ENCODE measurements around the gene LGSN.
"Not testable (repeated sequence)": the region's sequence is repeated elsewhere in the genome, so short reads cannot be mapped to it uniquely, and the experiment has no call there.

The LGSN gene

DNA sequence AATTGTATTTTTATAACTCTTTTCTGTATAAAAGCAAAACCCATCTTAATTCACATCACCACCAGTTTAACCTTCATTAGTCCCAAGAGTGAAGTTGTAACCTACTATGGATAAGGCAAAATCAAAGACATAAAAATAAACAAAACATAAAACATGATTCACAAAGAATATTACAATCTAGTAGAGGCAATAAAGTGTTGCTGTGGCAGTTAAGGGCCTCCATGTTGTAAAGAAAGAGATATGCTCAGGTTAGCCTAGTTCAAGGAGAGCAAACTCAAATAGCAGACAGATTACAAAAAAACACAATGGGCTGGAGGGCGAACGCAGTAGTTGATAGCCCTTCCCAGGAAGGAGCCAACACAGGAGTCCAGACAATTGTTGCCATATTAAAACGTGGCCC lies 13.4 kb downstream of the LGSN start:
- DNase-seq (ENCODE audit: low read depth): no peak

DNA sequence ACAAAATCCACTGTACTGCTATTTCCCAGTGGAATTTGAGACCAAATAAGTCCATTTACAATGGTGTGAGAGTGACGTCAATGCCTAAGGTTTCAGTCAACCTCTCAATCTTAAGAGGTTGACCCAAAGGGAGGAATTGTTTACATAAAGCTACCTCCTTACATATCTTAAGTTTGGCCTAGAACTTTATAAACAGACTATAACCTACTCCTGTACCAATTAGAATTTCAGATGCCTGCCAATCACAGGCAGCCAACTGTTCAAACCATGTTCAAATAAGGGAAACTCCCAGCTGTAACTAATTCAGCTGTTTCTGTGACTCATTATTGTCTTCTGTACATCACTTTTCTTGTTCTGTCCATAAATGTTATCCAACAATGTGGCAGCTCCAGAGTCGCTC lies 14.5 kb downstream of the LGSN start:
- no peak for DNase-seq (ENCODE audit: low read depth)

DNA sequence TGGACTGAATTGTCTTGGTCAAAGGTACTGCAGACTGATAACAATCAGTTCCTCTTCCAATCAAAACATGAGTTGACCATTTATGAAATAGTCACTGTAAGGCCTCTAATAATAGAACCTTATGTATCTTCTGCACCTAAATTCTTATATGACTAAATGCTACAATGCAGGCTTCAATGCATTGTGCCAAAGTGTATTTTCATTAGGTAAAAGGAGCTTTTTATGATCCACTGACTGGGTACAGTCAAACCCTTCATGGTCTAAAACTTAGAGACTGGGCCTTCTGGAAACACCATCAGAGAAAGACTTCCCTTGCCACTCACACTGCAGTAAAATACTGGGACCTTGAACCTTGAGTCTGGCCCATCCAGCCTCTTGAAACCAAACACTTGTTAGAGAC lies 16.3 kb downstream of the LGSN start:
- no peak for DNase-seq (ENCODE audit: low read depth)

DNA sequence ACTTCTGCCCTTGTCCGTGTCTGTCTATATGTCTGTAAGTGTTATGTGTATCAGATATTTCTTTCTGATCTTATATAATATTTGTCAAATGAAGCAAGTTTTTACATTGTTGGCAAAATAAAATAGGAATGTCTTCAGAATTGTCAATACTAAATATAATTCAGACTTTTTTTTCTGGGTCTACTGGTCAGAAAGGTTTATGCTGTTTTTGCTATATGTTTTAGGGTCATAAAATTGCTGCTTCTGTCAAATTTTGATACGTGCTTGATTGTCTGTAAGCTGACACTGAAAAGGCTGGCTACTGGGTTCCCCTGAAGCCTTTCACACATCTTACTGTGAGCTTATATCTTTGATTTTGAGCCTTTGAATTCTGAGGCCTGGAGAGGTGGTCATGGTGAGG lies 20.1 kb downstream of the LGSN start:
- no peak for DNase-seq (ENCODE audit: low read depth)

DNA sequence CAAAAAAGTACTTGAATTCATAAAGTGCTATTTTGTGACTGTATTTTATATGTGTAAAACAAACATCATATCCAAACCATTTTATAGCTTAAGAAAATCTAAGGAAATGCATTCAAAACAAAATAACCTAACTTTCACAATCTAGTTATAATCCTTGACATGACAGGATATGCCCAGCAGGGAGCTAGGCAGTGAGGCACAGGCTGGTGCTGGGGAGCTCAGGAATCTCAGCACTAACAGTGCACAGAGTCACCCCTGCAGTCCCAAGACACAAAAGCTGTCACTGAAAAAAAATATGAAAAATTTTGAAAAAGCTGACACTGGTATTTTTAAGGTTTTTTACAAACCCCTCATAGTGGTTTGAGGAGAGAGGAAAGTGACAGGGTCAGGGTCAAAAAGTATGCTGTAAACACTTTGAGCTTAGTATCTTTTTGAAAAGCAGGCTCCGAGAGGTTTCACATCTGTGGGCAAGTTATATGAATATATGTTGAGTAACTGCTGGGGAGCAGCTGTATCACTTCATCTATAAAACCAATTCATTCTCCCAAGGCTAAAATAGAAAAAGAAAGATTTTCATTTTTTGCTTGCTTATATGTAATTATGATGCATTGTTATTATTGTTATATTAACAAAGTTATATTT lies 24.1 kb downstream of the LGSN start:
- DNase-seq (ENCODE audit: low read depth): no peak

DNA sequence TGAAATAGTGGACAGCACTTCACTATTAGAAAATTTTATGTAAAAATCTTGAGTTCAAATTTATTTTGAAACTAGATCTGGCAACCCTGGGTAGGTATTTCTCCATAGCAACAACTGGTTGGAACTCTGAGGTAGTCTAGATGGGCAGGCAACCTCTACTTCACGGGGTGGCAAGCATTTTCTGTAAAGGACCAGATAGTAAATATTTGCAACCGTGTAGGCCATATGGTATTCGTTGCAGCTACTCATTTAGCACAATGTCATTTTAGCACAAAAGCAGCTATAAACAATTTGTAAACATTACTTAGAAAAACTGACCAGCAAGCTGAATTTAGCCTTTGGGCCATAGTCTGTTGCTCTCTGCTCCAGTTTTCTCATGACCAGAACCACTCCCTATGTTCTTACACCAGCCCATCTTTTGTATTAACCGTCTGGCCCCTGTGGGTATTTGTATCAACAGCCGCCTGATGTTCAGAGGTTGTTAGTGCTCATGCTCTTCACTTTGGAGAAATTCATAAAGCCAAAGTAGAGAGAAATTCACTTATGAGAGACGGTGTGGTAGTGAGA lies 29.2 kb downstream of the LGSN start:
- DNase-seq (ENCODE audit: low read depth): no peak

DNA sequence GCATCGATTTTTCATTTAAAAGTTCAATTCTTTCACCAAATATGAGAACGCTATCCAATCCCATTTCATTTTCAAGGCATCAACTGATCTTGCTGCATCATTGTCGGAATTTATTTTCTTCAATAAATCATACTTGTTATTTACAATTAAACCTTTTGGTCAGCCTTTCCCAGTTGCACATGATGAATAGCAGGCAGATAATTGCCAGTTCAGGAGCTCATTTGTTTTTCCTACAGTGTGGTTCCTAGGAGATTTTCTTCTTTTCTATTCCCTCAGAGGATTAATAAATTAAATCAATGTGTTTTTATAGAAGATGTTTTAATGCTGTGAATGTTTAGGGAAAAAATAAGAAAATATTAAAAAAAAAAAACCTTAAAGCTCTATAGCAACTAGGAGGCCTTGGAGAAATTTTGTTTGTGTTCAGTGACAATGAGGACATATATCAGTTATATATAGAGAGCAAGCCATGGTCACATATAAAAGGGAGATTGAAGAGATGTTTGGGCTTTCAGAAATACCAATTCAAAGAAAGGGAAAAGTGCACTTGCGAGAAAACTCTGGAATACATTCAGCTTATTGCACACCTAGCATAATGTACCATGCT lies 30.4 kb downstream of the LGSN start:
- no peak for DNase-seq (ENCODE audit: low read depth)

DNA sequence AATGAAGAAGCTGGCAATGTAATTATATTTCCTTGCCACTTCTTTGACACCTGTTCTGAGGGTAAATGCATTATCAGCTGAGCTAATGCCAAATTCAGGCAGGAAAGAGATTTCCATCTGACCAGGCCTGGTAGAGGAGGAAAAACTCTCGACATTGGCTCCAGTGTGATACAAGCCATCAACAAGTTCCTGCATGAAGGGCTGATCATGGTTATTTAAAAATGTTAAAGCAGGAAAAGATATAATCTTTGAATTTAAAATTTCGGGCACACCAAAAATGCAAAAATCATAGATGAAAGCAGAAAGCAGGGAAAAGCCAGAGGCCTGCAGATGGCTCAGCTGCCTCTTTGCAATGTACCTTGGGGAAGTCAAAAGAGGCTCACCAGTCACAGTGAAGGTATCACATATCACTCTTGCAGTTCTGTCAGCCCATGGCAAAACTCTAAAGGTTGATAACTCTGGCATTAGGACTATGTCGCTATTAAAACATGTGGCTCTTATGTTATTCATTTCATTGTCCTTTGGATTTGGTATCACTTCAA lies 39.1 kb downstream of the LGSN start:
- no peak for DNase-seq (ENCODE audit: low read depth)

DNA sequence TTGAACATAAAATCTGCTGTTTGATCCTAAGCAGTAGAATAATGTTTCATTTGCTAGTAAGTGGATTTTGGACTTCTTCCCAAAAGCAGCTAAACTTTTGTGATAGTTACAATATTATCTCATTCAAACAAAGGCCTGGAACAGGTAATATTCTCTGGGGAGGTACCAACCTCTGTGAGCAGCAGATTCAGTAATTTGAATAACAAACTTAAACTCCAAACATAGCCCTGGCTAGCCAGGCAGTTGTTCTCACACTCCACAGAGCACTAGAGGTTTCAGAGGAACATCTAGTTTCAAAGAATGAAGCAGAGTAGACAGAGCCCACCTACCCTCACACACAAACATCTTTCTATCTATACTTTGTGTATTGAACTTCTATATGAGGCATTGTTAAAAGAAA lies 40.9 kb downstream of the LGSN start:
- no peak for DNase-seq (ENCODE audit: low read depth)

DNA sequence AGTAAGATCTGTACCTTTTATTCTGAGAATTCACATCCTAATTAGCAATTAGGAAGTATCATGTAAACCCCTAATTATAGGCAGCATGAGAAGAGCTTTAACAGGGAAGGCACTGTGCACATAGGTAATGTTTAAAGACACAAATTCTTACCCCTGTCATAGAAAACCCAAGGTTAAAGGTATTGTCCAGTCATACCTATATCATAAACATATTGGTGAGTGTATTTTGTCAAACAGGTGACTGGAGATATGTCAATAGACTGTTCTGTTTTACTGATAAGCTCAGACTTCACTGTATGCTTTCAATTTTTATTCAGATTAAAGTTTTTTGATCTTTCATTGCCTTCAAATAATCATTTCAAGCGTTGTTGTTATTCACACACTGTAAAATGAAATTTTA lies 43.8 kb downstream of the LGSN start:
- no peak for DNase-seq (ENCODE audit: low read depth)

DNA sequence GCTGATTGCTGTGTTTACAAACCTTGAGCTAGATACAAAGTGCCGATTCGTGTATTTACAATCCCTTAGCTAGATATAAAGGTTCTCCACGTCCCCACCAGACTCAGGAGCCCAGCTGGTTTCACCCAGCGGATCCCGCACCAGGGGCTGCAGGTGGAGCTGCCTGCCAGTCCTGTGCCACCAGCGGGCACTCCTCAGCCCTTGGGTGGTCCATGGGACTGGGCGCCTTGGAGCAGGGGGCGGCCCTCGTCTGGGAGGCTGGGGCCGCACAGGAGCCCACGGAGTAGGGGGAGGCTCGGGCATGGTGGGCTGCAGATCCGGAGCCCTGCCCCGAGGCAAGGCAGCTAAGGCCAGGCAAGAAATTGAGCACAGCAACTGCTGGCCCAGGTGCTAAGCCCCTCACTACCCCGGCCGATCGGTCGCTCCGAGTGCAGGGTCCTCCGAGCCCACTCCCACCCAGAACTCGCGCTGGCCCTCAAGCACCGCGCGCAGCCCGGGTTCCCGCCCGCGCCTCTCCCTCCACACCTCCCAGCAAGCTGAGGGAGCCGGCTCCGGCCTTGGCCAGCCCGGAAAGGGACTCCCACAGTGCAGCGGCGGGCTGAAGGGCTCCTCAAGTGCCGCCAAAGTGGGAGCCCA lies 44.9 kb downstream of the LGSN start:
- DNase-seq (ENCODE audit: low read depth): not testable (repeated sequence)

DNA sequence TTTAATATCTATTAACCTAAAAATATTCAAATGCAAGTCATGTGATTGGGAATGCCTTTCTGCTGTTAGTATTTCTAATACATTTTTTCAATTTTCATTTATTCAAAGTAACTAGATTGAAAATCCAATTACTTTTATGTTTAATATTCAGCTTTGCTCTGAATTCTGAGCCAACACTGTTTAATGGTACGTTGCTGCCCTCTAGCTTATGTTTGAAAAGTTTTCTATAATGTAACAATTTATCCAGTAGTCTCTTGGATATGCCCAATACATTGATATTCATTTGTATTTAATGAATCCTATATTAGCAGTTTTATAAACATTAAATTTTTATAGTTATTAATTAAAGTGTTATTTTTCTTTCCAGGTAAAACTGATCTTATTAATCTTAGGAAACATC lies 47.4 kb downstream of the LGSN start:
- DNase-seq (ENCODE audit: low read depth): no peak

DNA sequence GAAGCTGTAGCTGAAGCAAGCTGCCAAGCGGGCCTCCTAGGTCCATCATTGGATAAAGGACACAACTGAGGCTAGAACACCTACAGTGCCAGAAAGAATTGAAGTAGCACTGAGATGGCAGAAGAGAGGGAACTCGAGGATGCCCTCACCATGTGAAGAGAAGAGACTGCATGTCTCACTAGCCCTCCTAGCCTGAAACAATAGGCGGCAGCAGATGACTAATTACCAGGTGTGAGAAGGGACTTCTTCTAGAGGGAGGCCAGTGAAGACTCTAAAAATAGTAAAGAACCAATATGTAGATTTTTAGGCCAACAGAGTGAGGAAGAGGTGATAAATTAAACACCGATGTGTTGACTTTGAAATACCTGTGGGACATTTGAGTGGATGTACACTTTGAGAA lies 50.3 kb downstream of the LGSN start:
- DNase-seq (ENCODE audit: low read depth): no peak

DNA sequence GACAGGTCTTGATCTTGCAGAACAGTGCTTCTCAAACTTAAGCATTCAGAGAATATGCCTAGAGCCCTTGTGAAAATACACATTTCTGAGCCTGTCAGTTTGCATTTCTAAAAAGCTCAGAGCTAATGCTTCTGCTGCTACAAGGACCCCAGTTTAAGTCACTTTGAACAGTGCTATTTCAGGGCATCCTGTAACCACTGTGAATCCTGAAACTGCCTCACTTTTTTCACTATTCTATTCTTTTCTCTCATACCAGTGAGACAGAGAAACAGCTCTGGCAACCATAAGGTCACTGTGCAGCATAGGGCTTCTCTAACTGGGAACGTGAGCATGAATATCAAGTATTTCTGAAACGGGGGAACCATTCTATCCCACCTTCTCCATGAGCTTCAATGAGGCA lies 51.2 kb downstream of the LGSN start:
- no peak for DNase-seq (ENCODE audit: low read depth)

DNA sequence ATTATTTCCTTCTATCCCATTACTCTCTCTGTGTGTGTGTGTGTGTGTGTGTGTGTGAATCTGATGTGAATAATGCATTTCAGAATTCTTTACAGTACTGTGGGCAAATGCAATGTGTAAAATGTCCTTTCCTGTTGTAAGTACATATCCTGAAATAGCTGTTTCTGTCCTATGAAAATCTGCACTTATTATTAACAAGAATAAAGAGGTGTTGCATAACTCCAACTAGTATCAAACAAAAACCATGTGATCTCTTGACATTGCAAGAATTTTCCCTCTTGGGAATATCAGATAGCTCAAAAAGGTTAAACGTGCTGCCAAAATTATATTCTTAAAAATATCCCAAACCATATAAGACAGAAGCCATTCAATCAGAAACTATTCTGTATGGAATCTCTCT lies 52.0 kb downstream of the LGSN start:
- DNase-seq (ENCODE audit: low read depth): no peak

DNA sequence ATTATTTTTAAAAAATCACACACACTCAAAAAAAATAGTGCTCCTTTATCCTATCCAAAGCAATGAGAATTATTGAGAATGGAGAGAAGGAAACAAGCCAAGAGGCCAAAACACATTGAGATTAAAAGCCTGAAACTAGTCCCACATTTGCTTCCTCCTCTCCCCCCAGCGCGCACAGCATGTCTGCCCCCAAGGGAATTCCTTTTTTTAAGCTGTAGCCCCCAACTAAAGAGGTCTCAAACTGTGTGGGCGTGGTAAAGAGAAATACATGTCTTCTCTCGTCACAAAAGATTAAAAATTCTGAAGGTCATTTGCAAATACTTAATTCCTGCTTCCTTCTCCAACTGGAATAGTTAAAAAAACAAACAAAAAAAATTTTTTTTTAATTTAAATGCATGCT lies 52.7 kb downstream of the LGSN start:
- DNase-seq (ENCODE audit: low read depth): no peak

DNA sequence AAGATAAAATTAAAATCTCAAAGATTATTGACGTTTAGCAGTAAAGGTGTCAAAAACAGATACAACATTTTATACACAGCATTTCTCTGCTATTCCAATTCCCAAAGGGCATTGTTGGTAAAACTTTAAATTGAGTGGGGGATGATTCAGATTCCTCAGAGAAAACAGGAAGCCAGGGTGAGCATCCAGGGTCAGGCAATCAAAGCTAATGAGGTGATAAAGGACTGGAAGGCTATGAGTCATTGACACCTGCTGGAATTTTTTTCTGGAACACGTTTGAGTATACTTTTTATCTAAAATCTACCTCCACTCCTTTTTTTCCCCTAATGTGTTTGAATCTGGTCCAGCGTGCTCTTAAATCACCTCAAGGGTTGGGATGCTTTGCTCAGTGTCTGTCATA lies 56.3 kb downstream of the LGSN start:
- no peak for DNase-seq (ENCODE audit: low read depth)

DNA sequence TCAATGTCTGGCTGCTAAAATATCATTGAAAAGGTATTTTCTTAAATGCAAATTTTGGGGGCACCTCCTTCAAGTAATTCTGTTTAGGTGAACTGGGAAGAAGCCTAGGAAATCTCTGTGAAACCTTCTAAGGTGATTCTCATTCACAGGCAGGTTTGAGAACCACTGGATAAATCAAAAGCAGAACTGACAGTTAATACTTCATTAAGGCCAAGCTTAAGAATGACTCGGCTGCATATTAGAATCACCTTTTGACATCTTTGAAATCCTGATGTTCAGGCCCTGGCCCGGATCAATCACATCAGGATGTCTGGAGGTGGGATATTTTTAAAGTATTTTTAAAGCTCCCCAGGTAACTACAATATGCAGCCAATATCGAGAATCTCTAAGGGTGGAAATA lies 58.0 kb downstream of the LGSN start:
- no peak for DNase-seq (ENCODE audit: low read depth)

DNA sequence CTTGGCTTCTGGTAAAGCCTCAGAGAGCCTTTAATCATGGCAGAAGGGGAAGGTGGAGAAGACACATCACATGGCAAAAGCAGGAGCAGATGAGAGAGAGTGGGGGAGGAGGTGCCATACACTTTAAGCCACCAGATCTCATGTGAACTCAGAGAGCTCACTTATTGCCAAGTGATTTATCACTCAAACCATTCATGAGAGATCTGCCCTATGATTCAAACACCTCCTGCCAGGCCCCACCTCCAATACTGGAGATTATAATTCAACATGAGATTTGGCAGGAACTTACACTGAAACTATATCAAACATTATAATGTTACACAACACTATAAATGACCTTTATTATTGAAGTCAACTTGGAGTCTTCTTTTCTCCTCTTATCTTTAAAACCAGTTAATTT lies 60.6 kb downstream of the LGSN start:
- no peak for DNase-seq (ENCODE audit: low read depth)

DNA sequence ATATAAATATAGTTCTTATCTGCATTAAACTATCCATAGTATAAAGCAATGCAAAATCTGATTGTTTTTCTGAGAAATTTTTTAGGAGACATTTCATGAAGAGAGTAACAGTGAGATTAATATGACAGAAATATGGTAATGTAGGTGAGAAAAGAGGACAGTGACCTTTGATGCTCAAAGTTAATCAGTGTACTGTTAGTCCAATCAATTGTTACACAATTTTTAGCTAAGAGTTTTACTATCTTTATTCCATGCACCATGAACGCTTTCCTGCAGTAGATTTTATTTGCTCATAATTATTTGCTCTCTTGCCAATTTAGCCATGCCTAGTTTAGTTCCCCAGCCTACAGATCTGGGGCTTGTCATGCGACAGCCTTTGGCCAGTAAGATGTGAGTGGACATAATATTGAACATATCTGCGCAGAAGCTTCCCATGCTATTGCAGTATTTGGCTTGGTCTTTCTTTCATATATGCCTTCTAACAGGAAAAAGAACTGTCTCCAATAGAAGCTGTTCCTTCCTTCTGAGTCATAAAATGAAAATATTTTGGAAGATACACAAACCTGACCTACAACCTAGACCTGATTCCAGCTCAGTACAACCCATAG lies 69.8 kb downstream of the LGSN start:
- no peak for DNase-seq (ENCODE audit: low read depth)

DNA sequence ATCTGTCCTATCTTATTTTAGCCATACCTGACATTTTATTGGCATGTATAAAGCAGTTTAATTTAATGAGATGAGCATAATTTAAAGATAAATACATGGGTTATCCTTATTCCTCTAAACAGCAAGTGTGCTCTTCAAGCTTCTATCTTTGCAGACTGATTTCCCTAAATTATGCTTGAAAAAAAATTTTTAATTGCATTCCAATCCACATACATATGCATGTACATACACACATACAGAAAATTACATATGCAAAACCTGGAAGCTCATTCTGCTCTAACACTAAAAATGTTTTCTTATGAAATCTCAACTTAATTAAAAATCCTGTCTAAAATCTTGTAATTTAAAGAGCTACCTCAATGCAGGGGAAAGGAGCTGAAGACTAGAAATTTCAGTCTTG lies 73.2 kb downstream of the LGSN start:
- DNase-seq (ENCODE audit: low read depth): no peak

DNA sequence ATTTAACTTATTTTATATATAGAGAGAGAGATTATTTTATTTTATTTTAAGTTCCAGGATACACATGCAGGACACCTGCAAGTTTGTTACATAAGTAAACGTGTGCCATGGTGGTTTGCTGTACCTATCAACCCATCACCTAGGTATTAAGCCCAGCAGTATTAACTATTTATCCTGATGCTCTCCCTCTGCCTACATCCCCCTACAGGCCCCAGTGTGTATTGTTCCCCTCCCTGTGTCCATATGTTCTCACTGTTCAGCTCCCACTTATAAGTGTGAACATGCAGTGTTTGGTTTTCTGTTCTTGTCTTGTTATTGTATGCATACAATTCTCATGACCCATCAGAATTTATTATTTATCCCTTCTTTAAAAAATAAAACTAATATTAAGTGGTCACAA lies 73.9 kb downstream of the LGSN start:
- no peak for DNase-seq (ENCODE audit: low read depth)

DNA sequence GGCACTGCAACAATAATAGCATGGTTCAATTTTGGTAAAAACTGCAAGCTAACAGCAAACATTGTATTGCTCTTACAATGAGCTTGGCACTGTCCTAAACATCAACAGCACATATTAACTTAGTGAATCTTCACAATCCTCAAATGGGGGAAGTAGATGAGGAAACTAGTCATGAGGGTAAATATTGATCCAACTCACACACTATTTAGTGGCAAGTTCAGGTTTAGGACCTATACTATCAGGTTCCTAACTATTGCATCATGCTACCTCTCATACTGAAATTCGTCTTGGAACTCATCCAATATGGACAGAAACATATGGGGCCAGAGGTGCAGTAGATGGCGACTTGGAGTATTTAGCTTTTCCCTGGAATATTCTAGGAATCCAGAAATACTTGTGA lies 74.4 kb downstream of the LGSN start:
- DNase-seq (ENCODE audit: low read depth): no peak
